ENCODE results near the gene LSG1.

The LSG1 gene

GRCh38 chr3:194618858-194619608, 53.0 kb downstream of the LSG1 start:
- no peak overlapping the region for H3K4me3 ChIP-seq (ENCODE audit: low read length)
- no peak for DNase-seq (ENCODE audit: low read depth)
- no peak for TF ChIP-seq CTCF (conservative IDR thresholded peaks at IDR 0.05; ENCODE audit: low read length)

GRCh38 chr3:194617827-194618226, 54.2 kb downstream of the LSG1 start:
- DNase-seq (ENCODE audit: low read depth), result peak; percentile 30
- TF ChIP-seq CTCF (conservative IDR thresholded peaks at IDR 0.05; ENCODE audit: low read length), result no peak

GRCh38 chr3:194617143-194617671, 54.8 kb downstream of the LSG1 start:
- no peak for TF ChIP-seq CTCF (conservative IDR thresholded peaks at IDR 0.05; ENCODE audit: low read length)
- no peak for DNase-seq (ENCODE audit: low read depth)
- no peak overlapping the region for H3K4me3 ChIP-seq (ENCODE audit: low read length)

More at GRCh38 chr3:194617827-194618226, 54.2 kb downstream of the LSG1 start:
- no peak overlapping the region for H3K4me3 ChIP-seq (ENCODE audit: low read length)

GRCh38 chr3:194615226-194615625, 56.8 kb downstream of the LSG1 start:
- H3K4me3 ChIP-seq (ENCODE audit: low read length), result no peak overlapping the region
- TF ChIP-seq CTCF (conservative IDR thresholded peaks at IDR 0.05; ENCODE audit: low read length), result no peak
- DNase-seq (ENCODE audit: low read depth), result no peak

- no peak for DNase-seq (ENCODE audit: low read depth)
- no peak for TF ChIP-seq CTCF (conservative IDR thresholded peaks at IDR 0.05; ENCODE audit: low read length)
- no peak overlapping the region for H3K4me3 ChIP-seq (ENCODE audit: low read length)
These were observed 59.8 kb downstream of the LSG1 start for GRCh38 chr3:194612221-194612620.

GRCh38 chr3:194610689-194611088, 61.3 kb downstream of the LSG1 start:
- no peak for TF ChIP-seq CTCF (conservative IDR thresholded peaks at IDR 0.05; ENCODE audit: low read length)
- DNase-seq (ENCODE audit: low read depth), result no peak
- H3K4me3 ChIP-seq (ENCODE audit: low read length), result no peak overlapping the region

- DNase-seq (ENCODE audit: low read depth), result no peak
- H3K4me3 ChIP-seq (ENCODE audit: low read length), result no peak overlapping the region
- no peak for TF ChIP-seq CTCF (conservative IDR thresholded peaks at IDR 0.05; ENCODE audit: low read length)
These were observed 62.4 kb downstream of the LSG1 start for GRCh38 chr3:194609601-194610000.

Data from AG10803 (cell line).